Thoracic aorta (tissue), 2 donors: ENCODE results near the gene SLIT3. TPM values are rescaled to one million over a fixed set of nuclear protein-coding genes. Genes with fewer than 3 reads are reported as not detected.

Experiments used
- ATAC-seq: fragments of 150-250 bp; one replicate; pipeline ENCODE4 v1.8.0; 2017; ENCODE audit warnings: low read depth; ENCODE audit not compliant: insufficient number of reproducible peaks, low FRiP score
- DNase-seq: peaks from one replicate; pipeline ENCODE4 v3.0.0-alpha.2; 2020; ENCODE audit warnings: low spot score
- H3K27ac ChIP-seq, 2 donors: fragments of 200-600 bp; sonication (generic); 1 replicate in 1 of 2; 2 replicates in 1 of 2; pipeline ENCODE4 v1.5.1; 2016; ENCODE audit warnings: mild to moderate bottlenecking in 2 of 2, moderate library complexity in 2 of 2
- H3K27me3 ChIP-seq: fragments of 200-600 bp; sonication (generic); replicated peaks from 2 replicates; pipeline ENCODE4 v1.6.0; 2016; ENCODE audit warnings: mild to moderate bottlenecking; ENCODE audit not compliant: insufficient read depth
- H3K36me3 ChIP-seq: fragments of 200-600 bp; sonication (generic); one replicate; pipeline ENCODE4 v1.5.1; 2016
- H3K4me1 ChIP-seq, 2 donors: fragments of 200-600 bp; sonication (generic); 1 replicate in 1 of 2; 2 replicates in 1 of 2; pipeline versions ENCODE4 v1.5.1 to v1.6.0; 2016; ENCODE audit warnings: low read depth in 2 of 2, mild to moderate bottlenecking in 1 of 2; ENCODE audit not compliant: control insufficient read depth in 1 of 2
- H3K4me3 ChIP-seq: fragments of 200-600 bp; sonication (generic); 2 replicates; pipeline ENCODE4 v1.5.1; 2016; ENCODE audit warnings: mild to moderate bottlenecking
- H3K9me3 ChIP-seq: fragments of 200-600 bp; sonication (generic); 2 replicates; pipeline ENCODE4 v1.5.1; 2016
- CTCF ChIP-seq: fragments of 200-600 bp; sonication (generic); IDR thresholded peaks from one replicate; pipeline ENCODE4 v1.5.1; 2019; ENCODE audit warnings: antibody characterized with exemption
- total RNA-seq, 2 donors: library from RNA; depleted of rRNA; stranded (reverse); fragments of >200 nt; gene quantifications; one replicate each; pipeline versions ENCODE4 v1.1.0 to v1.2.3, GENCODE V29; 2016

SLIT3 gene
- total RNA-seq, 2 donors from 2014 or later = 80.1 to 86.9 TPM

DNA sequence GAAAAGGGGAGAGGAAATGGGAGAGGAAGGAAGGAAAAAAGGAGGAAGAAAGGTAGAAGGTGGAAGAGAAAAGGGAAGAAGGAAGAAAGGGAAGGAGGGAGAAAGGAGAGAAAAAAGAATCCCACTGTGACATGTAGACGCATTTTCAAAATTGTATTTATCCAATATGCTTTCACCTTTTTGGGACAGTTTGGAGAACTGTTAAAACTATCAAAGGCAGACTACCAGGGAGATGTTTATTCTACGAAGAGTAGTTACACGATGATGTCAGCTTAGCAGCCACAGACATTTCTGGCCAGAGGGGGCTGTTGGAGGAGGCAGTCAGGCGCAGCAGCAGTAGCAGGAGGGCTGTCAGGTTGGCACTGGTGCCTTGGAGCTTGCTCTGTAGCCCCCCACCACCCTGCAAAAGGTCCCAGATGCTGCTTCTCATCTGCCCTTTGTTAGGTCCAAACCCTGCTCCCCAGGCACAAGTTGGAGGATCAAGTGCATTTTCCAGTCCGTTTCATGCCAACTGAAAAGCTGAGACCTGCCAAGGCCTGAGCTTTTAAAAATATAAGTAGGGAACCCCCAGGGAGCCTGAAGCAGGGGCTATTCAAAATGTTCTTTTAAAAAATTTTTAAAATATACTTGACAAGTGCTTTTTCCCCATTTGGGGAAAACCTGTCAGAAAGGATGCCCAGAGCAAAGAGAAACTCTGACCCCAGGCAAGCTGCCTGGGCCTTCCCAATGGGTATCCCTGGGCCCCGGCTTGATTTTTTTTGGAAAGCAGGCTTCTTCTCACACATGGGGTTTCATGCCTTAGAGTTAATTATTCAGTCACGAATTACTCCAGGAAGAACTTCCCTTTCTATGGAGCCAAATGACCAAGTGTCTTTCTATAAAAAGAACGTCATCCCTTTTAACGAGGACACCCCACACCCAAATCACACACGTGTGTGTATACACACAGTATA is 203.3 kb downstream of the SLIT3 start:
- Histone ChIP-seq H3K9me3 (no peaks in the 10 kb centered on the region), H3K27ac (peak overlapping the region; percentile 25 to 36), H3K27me3 (no peaks in the 10 kb centered on the region), H3K4me3 (no peak overlapping the region), H3K36me3 (no peaks in the 10 kb centered on the region), H3K4me1 (peaks cover 20 to 44% of the 10 kb centered on the region in 2 donors)
- TF ChIP-seq CTCF = no peak
- ATAC-seq (no peak), DNase-seq (no peak)

DNA sequence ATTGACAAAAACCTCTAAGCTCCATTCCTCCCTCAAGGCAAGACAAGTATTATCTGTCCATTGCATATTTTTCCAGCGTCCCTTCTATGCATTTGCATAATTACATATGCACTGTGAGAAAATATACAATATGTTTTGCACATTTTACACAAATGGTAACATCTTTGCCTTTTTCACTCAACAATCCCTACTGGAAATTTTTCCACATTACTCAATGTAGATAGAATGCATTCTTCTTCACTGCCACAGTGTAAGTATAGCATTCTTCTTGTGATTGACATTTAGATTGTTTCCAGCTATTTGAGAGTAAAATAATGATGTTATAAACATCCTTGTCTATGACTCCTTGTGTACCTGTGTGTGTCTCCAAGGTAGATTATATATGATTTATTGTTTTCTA is 205.0 kb downstream of the SLIT3 start:
- Histone ChIP-seq H3K4me3 (no peak overlapping the region), H3K4me1 (peaks cover 20 to 44% of the 10 kb centered on the region in 2 donors), H3K9me3 (no peaks in the 10 kb centered on the region), H3K27ac (no peak overlapping the region), H3K27me3 (no peaks in the 10 kb centered on the region), H3K36me3 (no peaks in the 10 kb centered on the region)
- ATAC-seq (no peak), DNase-seq (no peak)
- no peak for TF ChIP-seq CTCF

DNA sequence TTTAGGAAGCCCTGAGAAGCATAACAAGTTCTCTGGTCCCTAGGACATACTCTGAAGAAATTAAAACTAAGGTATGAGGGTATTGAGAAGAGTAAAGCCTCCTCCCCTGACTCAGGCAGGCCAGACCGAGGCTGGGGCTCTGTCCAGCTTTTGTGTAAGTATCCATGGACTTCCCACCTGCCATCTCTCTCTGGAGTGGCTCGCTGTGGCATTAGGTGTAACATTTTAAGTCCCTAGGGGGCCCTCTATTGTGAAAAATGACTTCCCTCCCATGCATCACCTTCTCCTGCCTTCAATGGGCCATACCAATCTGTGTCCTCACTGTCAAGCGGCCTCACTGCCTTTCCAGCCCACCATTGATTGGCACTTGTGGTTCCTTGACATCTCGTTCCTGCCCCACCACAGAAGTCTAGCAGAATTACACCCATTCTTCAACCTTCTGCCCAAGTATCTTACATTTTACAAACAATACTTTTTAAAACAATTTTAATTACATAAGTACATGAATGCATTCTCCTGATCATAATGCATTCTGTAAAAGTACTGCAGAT is 205.5 kb downstream of the SLIT3 start:
- Histone ChIP-seq H3K4me1 (peaks cover 20 to 40% of the 10 kb centered on the region in 2 donors), H3K9me3 (no peaks in the 10 kb centered on the region), H3K27me3 (no peaks in the 10 kb centered on the region), H3K36me3 (no peaks in the 10 kb centered on the region), H3K27ac (no peak overlapping the region), H3K4me3 (no peak overlapping the region)
- ATAC-seq = no peak
- no peak for TF ChIP-seq CTCF
- no peak for DNase-seq

- TF ChIP-seq CTCF = no peak
- Histone ChIP-seq H3K4me1 (peaks cover 15 to 33% of the 10 kb centered on the region in 2 donors), H3K4me3 (no peak overlapping the region), H3K27me3 (no peaks in the 10 kb centered on the region), H3K9me3 (no peaks in the 10 kb centered on the region), H3K36me3 (no peaks in the 10 kb centered on the region), H3K27ac (no peak overlapping the region)
- DNase-seq = no peak
- no peak for ATAC-seq
Observed at GRCh38 chr5:169094586-169095409, 206.1 kb downstream of the SLIT3 start.
